NT2/D1 (cell line): ENCODE data around the gene PWWP2B.

Experiments used
- DNase-seq: peaks from one replicate; pipeline ENCODE4 v3.0.0-alpha.2; 2011; ENCODE audit warnings: low read depth, low spot score
- H3K27me3 ChIP-seq: 2 replicates; pipeline ENCODE4 v1.6.0; 2011; ENCODE audit warnings: mild to moderate bottlenecking; ENCODE audit not compliant: insufficient read length, insufficient read depth
- H3K36me3 ChIP-seq: 2 replicates; pipeline ENCODE4 v1.6.1; 2011; ENCODE audit warnings: mild to moderate bottlenecking, low read length, mixed read lengths; ENCODE audit not compliant: insufficient read depth, insufficient read length
- H3K4me1 ChIP-seq: 2 replicates; pipeline ENCODE4 v1.5.1; 2011; ENCODE audit not compliant: insufficient read depth, insufficient read length
- H3K4me3 ChIP-seq: 2 replicates; pipeline ENCODE4 v1.5.1; 2011; ENCODE audit warnings: low read depth; ENCODE audit not compliant: insufficient read length
- H3K9ac ChIP-seq: 2 replicates; pipeline ENCODE4 v1.6.0; 2011; ENCODE audit warnings: low read depth; ENCODE audit not compliant: insufficient read length
- H3K9me3 ChIP-seq: 2 replicates; pipeline ENCODE4 v1.5.1; 2011; ENCODE audit warnings: mild to moderate bottlenecking, low read length; ENCODE audit not compliant: insufficient read depth
- SUZ12 ChIP-seq: IDR thresholded peaks from 2 replicates; pipeline ENCODE4 v1.6.1; 2011; ENCODE audit not compliant: insufficient read length, insufficient read depth; ENCODE audit errors: extremely low read depth
- YY1 ChIP-seq: IDR thresholded peaks from 2 replicates; pipeline ENCODE4 v1.6.1; 2011; ENCODE audit not compliant: insufficient read length, insufficient read depth
- ZNF274 ChIP-seq: IDR thresholded peaks from 2 replicates; pipeline ENCODE4 v1.6.1; 2011; ENCODE audit warnings: mild to moderate bottlenecking, low read depth, low read length

The PWWP2B gene

DNA sequence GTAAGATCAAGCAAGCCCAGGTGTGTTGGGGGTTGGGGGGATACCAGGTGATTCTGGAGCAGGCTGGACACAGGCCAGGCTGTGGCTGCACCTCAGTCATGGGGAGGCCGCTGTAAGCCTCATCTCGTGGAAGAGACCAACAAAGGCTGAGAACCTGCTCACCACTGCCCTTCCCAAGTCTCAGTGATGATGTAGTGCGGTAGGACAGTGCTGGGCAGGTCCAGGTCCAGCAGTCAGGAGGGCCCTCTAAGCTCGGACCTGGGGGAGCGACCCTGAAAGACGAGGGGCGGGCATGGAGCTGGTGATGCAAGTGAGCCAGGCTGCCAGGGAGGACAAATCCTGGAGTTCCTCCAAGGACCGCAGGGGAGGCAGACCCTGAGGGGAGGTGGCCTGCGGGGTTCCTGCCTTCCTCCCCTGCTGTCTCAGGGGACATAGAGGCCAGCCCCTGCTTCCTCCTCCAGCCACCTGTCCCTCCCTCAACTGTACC is 3.3 kb upstream of the PWWP2B start:
- H3K9me3 ChIP-seq: no peaks in the 10 kb centered on the region
- no peak overlapping the region for H3K9ac ChIP-seq
- no peak for DNase-seq
- H3K27me3 ChIP-seq: peaks cover 19% of the 10 kb centered on the region
- H3K36me3 ChIP-seq: no peaks in the 10 kb centered on the region
- H3K4me3 ChIP-seq: no peak overlapping the region
- TF ChIP-seq ZNF274: no peak
- no peak for TF ChIP-seq SUZ12
- TF ChIP-seq YY1: no peak
- H3K4me1 ChIP-seq: peaks cover 15% of the 10 kb centered on the region

DNA sequence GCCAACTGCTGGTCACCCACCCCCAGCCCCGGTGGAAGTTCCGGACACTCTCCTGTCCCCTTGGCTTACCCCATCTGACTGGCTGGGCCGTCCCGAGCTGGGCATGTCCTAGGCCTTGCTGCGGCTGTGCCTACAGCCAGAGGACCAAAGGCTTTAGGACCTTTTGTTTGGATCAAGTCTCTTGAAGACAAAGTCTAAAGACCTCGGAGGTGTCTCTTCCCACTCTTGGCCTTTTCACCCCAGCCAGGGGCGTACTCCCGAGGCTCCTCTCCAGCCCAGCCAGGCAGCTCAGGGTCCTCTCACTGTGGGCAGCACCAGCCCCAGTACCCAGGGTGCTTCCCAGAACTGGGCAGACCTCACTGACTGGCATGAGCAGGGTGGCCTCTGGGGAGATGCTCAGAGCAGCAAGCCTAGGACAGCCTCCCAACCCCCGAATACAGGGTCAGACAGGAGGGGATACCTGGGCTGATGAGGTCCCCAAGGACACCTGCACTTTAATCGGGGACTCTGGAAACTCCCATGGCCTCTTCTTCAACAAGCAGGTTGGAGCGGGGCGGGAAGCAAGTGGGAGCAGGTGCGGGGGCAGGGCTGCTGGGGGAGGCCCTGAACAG is 2.7 kb upstream of the PWWP2B start:
- Histone ChIP-seq H3K36me3 (no peaks in the 10 kb centered on the region), H3K9ac (no peak overlapping the region), H3K9me3 (no peaks in the 10 kb centered on the region), H3K27me3 (peaks cover 19% of the 10 kb centered on the region), H3K4me1 (peaks cover 12% of the 10 kb centered on the region), H3K4me3 (no peak overlapping the region)
- no peak for TF ChIP-seq SUZ12
- no peak for TF ChIP-seq YY1
- TF ChIP-seq ZNF274: no peak
- DNase-seq: no peak

DNA sequence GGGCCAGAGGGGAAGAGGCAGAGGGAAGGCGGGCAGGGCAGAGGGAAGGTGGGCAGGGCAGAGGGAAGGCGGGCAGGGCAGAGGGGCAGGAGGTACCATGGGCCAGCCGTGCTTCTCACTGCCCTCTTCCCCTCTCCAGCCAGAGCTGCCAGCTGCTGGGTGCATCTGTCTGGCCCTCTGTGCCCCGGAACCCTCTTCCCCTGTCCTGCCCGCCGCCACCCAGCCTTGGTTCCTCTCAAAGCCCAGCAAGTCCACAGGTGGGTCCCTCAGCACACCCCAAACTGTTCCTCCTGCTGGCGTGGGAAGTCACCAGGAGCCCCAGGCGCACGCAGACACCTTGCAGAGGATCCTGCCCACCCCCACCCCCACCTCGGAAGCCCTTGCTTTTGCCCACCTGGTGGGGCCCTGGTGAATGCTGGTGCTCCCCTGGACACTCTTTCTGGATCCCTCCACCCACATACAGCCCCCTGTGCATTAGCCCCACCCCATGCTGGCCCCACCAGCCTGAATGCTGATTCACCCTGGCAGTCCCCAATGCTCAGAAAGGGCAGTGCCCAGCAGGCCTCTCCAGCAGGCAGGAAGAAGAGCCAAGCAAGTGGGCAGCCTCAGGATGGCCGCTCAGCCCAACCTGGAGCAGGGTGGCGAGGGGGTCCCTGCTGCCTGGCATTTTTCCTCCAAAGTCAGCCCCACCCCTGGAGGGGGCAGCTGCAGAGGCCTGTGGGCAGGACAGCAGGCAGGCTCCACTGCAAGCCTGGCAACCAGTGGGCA is 1.9 kb upstream of the PWWP2B start:
- no peak overlapping the region for H3K4me3 ChIP-seq
- DNase-seq: no peak
- peaks cover 19% of the 10 kb centered on the region for H3K27me3 ChIP-seq
- no peaks in the 10 kb centered on the region for H3K36me3 ChIP-seq
- peak overlapping the region; percentile 56 for H3K9ac ChIP-seq
- peaks cover 13% of the 10 kb centered on the region for H3K4me1 ChIP-seq
- H3K9me3 ChIP-seq: no peaks in the 10 kb centered on the region
- no peak for TF ChIP-seq YY1
- no peak for TF ChIP-seq ZNF274
- TF ChIP-seq SUZ12: no peak

DNA sequence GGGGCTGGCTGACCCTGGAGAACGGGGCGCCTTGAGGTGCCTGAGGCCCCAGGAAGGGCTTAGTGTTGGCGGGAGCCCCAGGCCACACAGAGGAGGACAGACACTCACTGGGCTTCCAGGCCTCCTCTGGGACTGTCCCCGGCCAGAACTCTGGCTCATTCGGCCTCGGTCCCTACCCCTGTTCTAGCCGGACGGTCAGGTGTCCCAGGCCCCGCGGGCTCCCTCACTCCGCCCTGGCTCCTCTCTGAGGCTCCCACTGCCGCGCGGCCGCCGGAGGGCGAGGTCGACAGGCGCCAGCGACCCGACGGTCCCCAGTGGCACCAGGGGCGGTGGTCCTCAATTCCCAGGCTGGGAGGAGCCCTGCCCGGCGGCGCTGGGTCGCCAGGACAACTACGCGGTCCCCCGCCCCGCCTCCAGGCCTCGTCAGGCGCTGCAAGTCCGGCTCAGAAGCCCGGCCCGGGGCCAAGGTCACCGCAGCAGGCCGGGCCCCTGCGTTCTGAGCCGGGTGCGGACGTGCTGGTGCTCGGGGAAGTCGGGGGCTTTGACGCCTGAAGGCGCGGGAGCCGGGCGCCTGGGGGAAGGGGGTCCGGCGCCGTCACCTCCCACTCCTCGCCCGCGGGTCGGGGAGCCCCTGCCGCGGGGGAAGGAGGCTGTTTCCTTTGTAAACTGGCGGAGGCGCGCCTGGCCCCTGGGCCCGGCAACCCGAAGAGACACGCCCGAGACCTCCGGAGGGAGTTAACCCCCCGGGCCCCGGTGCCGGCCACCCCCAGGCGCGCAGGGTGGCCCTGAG is 1.1 kb upstream of the PWWP2B start:
- H3K9ac ChIP-seq: peak overlapping the region; percentile 70
- H3K4me3 ChIP-seq: peak overlapping the region; percentile 26
- no peaks in the 10 kb centered on the region for H3K9me3 ChIP-seq
- peaks cover 15% of the 10 kb centered on the region for H3K4me1 ChIP-seq
- TF ChIP-seq SUZ12 (no peak), YY1 (no peak), ZNF274 (no peak)
- peak; percentile 23 for DNase-seq
- H3K36me3 ChIP-seq: no peaks in the 10 kb centered on the region
- H3K27me3 ChIP-seq: peaks cover 19% of the 10 kb centered on the region

DNA sequence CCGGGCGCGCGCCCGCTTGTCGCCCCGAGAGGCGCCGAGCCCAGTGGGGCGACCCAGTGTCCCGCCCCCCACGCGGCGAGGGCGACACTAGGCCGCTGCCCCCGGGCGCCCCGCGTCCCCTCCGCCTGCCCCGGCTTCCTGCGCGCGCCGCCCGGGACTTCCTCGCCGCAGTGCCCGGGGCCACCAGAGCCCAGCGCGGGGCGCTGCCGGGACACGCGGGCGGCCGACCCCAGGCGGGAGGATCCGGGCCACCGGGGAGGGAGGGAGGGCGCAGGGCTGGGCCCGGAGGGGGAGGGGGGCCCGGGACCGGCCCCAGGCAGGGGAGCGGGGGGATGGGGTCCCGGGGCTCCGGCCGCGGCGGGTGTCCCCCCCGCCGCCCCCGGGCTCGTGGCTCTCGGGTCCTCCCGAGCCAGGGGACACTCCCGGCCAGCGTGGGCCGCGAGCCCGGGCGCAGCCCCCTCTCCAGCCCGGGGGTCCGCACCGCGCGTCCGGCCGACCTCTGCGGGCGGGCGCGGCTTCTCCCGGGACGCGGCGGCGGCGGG is 435 bp upstream of the PWWP2B start:
- H3K27me3 ChIP-seq: peaks cover 19% of the 10 kb centered on the region
- TF ChIP-seq YY1: no peak
- TF ChIP-seq SUZ12: no peak
- no peak for TF ChIP-seq ZNF274
- peak overlapping the region; percentile 26 for H3K4me3 ChIP-seq
- no peak for DNase-seq
- no peaks in the 10 kb centered on the region for H3K9me3 ChIP-seq
- H3K4me1 ChIP-seq: peaks cover 15% of the 10 kb centered on the region
- H3K36me3 ChIP-seq: no peaks in the 10 kb centered on the region
- peak overlapping the region; percentile 70 for H3K9ac ChIP-seq

DNA sequence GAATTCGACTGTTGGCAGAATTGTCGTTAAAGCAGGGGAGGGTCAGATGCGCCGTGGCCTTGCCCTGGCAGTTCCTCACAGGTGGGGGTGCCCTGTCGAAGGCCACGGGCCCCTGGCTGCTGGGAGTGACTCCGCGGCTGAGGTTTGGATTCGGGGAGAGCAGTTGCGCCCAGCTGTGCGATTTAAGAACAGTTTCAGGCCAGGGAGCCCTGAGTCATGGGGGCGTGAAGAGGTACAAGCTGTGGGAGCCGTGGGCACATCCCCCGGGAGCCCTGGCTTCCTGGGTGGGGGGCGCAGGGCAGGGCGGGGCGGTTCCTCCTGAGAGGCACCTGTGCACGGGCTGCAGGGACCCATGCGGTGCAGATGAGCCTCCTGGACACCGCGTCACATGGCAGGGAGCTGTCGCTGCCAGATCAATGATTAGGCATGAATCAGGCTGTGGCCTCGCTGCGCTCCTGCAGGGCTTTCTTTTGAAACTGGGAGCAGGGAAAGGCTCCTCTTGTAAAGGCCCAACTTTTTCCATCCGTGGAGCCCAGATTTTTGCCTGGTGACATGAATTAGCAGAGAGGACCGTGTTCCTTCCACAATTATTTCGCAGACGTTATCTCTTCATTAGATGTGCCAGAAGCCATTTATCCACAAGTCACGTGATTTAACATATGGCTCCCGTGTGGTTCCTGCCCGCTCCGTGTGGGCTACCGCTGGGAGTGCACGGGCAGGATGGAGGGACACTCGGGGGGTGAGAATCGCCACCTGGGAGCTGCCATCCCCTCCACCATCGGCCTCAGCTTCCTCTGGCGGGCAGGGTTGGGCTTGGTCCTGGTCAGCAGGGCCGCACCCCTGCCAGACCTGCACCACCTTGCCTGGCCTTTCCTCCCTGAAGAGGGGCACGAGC is 918 bp downstream of the PWWP2B start:
- Histone ChIP-seq H3K9ac (peak overlapping the region; percentile 61), H3K4me3 (peak overlapping the region; percentile 13), H3K9me3 (no peaks in the 10 kb centered on the region), H3K27me3 (peaks cover 19% of the 10 kb centered on the region), H3K36me3 (no peaks in the 10 kb centered on the region), H3K4me1 (peaks cover 21% of the 10 kb centered on the region)
- TF ChIP-seq YY1 (no peak), ZNF274 (no peak), SUZ12 (no peak)
- DNase-seq: no peak
